ENCODE data around the gene NCF4. TPM values are rescaled to one million over a fixed set of nuclear protein-coding genes. Genes with fewer than 3 reads are reported as not detected.

NCF4 gene
- total RNA-seq, 4 donors from 2014 or later, result 1.8 to 21.2 (median 6.3) TPM

GRCh38 chr22:36830601-36831000, 30.2 kb upstream of the NCF4 start:
- no peaks in the 10 kb centered on the region for H3K27me3 ChIP-seq
- no peaks in the 10 kb centered on the region for H3K9me3 ChIP-seq
- DNase-seq, result no peak
- no peaks in the 10 kb centered on the region for H3K36me3 ChIP-seq
- intact Hi-C loops (cut with DNase I; ENCODE audit: low total_unique reads), result no loop called here
- H3K27ac ChIP-seq, result no peak overlapping the region
- no peak for TF ChIP-seq CTCF (IDR thresholded peaks at IDR 0.05)
- TF ChIP-seq POLR2A (IDR thresholded peaks at IDR 0.05), result no peak
- no peaks in the 10 kb centered on the region for H3K4me1 ChIP-seq
- H3K4me3 ChIP-seq, result no peak overlapping the region

GRCh38 chr22:36831206-36831605, 29.6 kb upstream of the NCF4 start:
- Histone ChIP-seq H3K27ac (no peak overlapping the region), H3K36me3 (no peaks in the 10 kb centered on the region), H3K4me3 (no peak overlapping the region), H3K9me3 (no peaks in the 10 kb centered on the region), H3K4me1 (no peaks in the 10 kb centered on the region), H3K27me3 (no peaks in the 10 kb centered on the region)
- TF ChIP-seq POLR2A (IDR thresholded peaks at IDR 0.05), result no peak
- TF ChIP-seq CTCF (IDR thresholded peaks at IDR 0.05), result no peak
- no peak for DNase-seq
- intact Hi-C loops (cut with DNase I; ENCODE audit: low total_unique reads), result no loop called here

GRCh38 chr22:36831717-36832116, 29.1 kb upstream of the NCF4 start:
- H3K4me3 ChIP-seq, result no peak overlapping the region
- H3K9me3 ChIP-seq, result no peaks in the 10 kb centered on the region
- H3K27me3 ChIP-seq, result no peaks in the 10 kb centered on the region
- no peak for DNase-seq
- H3K4me1 ChIP-seq, result no peaks in the 10 kb centered on the region
- intact Hi-C loops (cut with DNase I; ENCODE audit: low total_unique reads), result no loop called here
- no peak overlapping the region for H3K27ac ChIP-seq
- H3K36me3 ChIP-seq, result no peaks in the 10 kb centered on the region
- TF ChIP-seq CTCF (IDR thresholded peaks at IDR 0.05) (no peak), POLR2A (IDR thresholded peaks at IDR 0.05) (no peak)

- TF ChIP-seq CTCF (IDR thresholded peaks at IDR 0.05), result no peak
- no peak for TF ChIP-seq POLR2A (IDR thresholded peaks at IDR 0.05)
- no peaks in the 10 kb centered on the region for H3K4me1 ChIP-seq
- no peaks in the 10 kb centered on the region for H3K9me3 ChIP-seq
- no peaks in the 10 kb centered on the region for H3K36me3 ChIP-seq
- no peak overlapping the region for H3K4me3 ChIP-seq
- intact Hi-C loops (cut with DNase I; ENCODE audit: low total_unique reads), result no loop called here
- H3K27me3 ChIP-seq, result no peaks in the 10 kb centered on the region
- H3K27ac ChIP-seq, result no peak overlapping the region
- DNase-seq, result no peak
Observed at GRCh38 chr22:36833073-36833472, 27.7 kb upstream of the NCF4 start.

- H3K27me3 ChIP-seq, result no peaks in the 10 kb centered on the region
- no peak overlapping the region for H3K4me3 ChIP-seq
- TF ChIP-seq CTCF (IDR thresholded peaks at IDR 0.05), result no peak
- TF ChIP-seq POLR2A (IDR thresholded peaks at IDR 0.05), result no peak
- H3K36me3 ChIP-seq, result no peaks in the 10 kb centered on the region
- intact Hi-C loops (cut with DNase I; ENCODE audit: low total_unique reads), result no loop called here
- no peak for DNase-seq
- H3K9me3 ChIP-seq, result no peaks in the 10 kb centered on the region
- no peaks in the 10 kb centered on the region for H3K4me1 ChIP-seq
- H3K27ac ChIP-seq, result no peak overlapping the region
Observed at GRCh38 chr22:36835903-36836302, 24.9 kb upstream of the NCF4 start.

Measured in uterus (tissue), 4 donors.